ENCODE results near the gene DNM2.

- TF ChIP-seq CTCF (IDR thresholded peaks at IDR 0.05 in 2 of 3, conservative IDR thresholded peaks at IDR 0.05 in 1 of 3; ENCODE audit: control insufficient read depth in 2 of 3, extremely low read depth in 1 of 3, insufficient read depth in 1 of 3, low read depth in 3 of 3, low read length in 3 of 3) (no peak), ZNF24 (IDR thresholded peaks at IDR 0.05) (no peak), ZNF687 (IDR thresholded peaks at IDR 0.05) (no peak), E2F4 (IDR thresholded peaks at IDR 0.05; ENCODE audit: low read depth, low read length) (no peak), SMC3 (IDR thresholded peaks at IDR 0.05; ENCODE audit: borderline replicate concordance, low read length) (no peak), PKNOX1 (IDR thresholded peaks at IDR 0.05) (no peak), CEBPB (IDR thresholded peaks at IDR 0.05; ENCODE audit: borderline replicate concordance in 1 of 2, low read depth in 2 of 2, low read length in 2 of 2) (no peak), TAF1 (IDR thresholded peaks at IDR 0.05; ENCODE audit: borderline replicate concordance, low read depth, low read length) (no peak), TCF7 (IDR thresholded peaks at IDR 0.05; ENCODE audit: borderline replicate concordance) (no peak), POLR2A (IDR thresholded peaks at IDR 0.05; ENCODE audit: low read depth, low read length) (no peak), BRCA1 (IDR thresholded peaks at IDR 0.05; ENCODE audit: low read depth, low read length) (no peak)
These were observed 91.2 kb downstream of the DNM2 start for GRCh38 chr19:10808937-10809649.
